Measurements from ENCODE around the gene LRRN2. TPM values are rescaled to one million over a fixed set of nuclear protein-coding genes. Genes with fewer than 3 reads are reported as not detected.

The LRRN2 gene
- total RNA-seq, 1 experiment from 2014 or later = not detected

- H3K4me3 ChIP-seq (ENCODE audit: low read depth, low read length) = no peak overlapping the region
- no peaks in the 10 kb centered on the region for H3K9me3 ChIP-seq
- DNase-seq = no peak
- peaks cover 15% of the 10 kb centered on the region for H3K4me1 Mint-ChIP-seq (ENCODE audit: low read depth, unreplicated experiment)
- no peak overlapping the region for H3K27ac Mint-ChIP-seq (ENCODE audit: unreplicated experiment)
- H3K27me3 ChIP-seq (replicated peaks; ENCODE audit: control insufficient read depth, insufficient read depth, low read length) = no peaks in the 10 kb centered on the region
- H3K4me3 Mint-ChIP-seq (ENCODE audit: unreplicated experiment) = no peak overlapping the region
- intact Hi-C loops (cut with micrococcal nuclease; ENCODE audit: unreplicated experiment) = no loop called here
- no peaks in the 10 kb centered on the region for H3K9me3 Mint-ChIP-seq (ENCODE audit: unreplicated experiment)
- CTCF ChIA-PET = no interaction called here
- POLR2A ChIA-PET = interaction anchor here (0.6 kb wide), 1 partner anchor 638 kb away, joined by 10 read pairs; no protein-coding TSS in a partner anchor
- no peaks in the 10 kb centered on the region for H3K36me3 Mint-ChIP-seq (ENCODE audit: insufficient read depth, unreplicated experiment)
- peaks cover 14% of the 10 kb centered on the region for H3K4me1 ChIP-seq
- TF ChIP-seq, protein P1, sequence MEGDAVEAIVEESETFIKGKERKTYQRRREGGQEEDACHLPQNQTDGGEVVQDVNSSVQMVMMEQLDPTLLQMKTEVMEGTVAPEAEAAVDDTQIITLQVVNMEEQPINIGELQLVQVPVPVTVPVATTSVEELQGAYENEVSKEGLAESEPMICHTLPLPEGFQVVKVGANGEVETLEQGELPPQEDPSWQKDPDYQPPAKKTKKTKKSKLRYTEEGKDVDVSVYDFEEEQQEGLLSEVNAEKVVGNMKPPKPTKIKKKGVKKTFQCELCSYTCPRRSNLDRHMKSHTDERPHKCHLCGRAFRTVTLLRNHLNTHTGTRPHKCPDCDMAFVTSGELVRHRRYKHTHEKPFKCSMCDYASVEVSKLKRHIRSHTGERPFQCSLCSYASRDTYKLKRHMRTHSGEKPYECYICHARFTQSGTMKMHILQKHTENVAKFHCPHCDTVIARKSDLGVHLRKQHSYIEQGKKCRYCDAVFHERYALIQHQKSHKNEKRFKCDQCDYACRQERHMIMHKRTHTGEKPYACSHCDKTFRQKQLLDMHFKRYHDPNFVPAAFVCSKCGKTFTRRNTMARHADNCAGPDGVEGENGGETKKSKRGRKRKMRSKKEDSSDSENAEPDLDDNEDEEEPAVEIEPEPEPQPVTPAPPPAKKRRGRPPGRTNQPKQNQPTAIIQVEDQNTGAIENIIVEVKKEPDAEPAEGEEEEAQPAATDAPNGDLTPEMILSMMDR (IDR thresholded peaks at IDR 0.05; ENCODE audit: insufficient read depth in 1 of 2, low read depth in 1 of 2, low read length in 1 of 2, severe bottlenecking in 1 of 2, unreplicated experiment in 1 of 2) = no peak
- no peaks in the 10 kb centered on the region for H3K36me3 ChIP-seq (ENCODE audit: control insufficient read depth, insufficient read depth, low read length)
- BruUV-seq (replicated peaks) = no TSS peak
- H3K27me3 Mint-ChIP-seq (ENCODE audit: insufficient read depth, unreplicated experiment) = no peaks in the 10 kb centered on the region
These were observed 96.7 kb downstream of the LRRN2 start for GRCh38 chr1:204588826-204589225.

GRCh38 chr1:204587621-204588020 is 97.9 kb downstream of the LRRN2 start:
- Histone ChIP-seq H3K9me3 (no peaks in the 10 kb centered on the region), H3K36me3 (ENCODE audit: control insufficient read depth, insufficient read depth, low read length) (no peaks in the 10 kb centered on the region), H3K4me1 (peaks cover 14% of the 10 kb centered on the region), H3K4me3 (ENCODE audit: low read depth, low read length) (no peak overlapping the region), H3K27me3 (replicated peaks; ENCODE audit: control insufficient read depth, insufficient read depth, low read length) (no peaks in the 10 kb centered on the region)
- Mint-ChIP-seq H3K36me3 (ENCODE audit: insufficient read depth, unreplicated experiment) (no peaks in the 10 kb centered on the region), H3K4me1 (ENCODE audit: low read depth, unreplicated experiment) (peaks cover 15% of the 10 kb centered on the region), H3K27ac (ENCODE audit: unreplicated experiment) (no peak overlapping the region), H3K9me3 (ENCODE audit: unreplicated experiment) (no peaks in the 10 kb centered on the region), H3K4me3 (ENCODE audit: unreplicated experiment) (no peak overlapping the region), H3K27me3 (ENCODE audit: insufficient read depth, unreplicated experiment) (no peaks in the 10 kb centered on the region)
- intact Hi-C loops (cut with micrococcal nuclease; ENCODE audit: unreplicated experiment) = no loop called here
- DNase-seq = no peak
- BruUV-seq (replicated peaks) = no TSS peak
- ChIA-PET POLR2A (no interaction called here), CTCF (no interaction called here)
- TF ChIP-seq, protein P1 (IDR thresholded peaks at IDR 0.05; ENCODE audit: insufficient read depth in 1 of 2, low read depth in 1 of 2, low read length in 1 of 2, severe bottlenecking in 1 of 2, unreplicated experiment in 1 of 2) = no peak

- H3K27ac Mint-ChIP-seq (ENCODE audit: unreplicated experiment) = no peak overlapping the region
- no TSS peak for BruUV-seq (replicated peaks)
These were observed 100.7 kb downstream of the LRRN2 start for GRCh38 chr1:204584699-204585372.

More at GRCh38 chr1:204584699-204585372, 100.7 kb downstream of the LRRN2 start:
- H3K4me3 Mint-ChIP-seq (ENCODE audit: unreplicated experiment) = no peak overlapping the region
- H3K4me3 ChIP-seq (ENCODE audit: low read depth, low read length) = no peak overlapping the region
- TF ChIP-seq, protein P1 (IDR thresholded peaks at IDR 0.05; ENCODE audit: insufficient read depth in 1 of 2, low read depth in 1 of 2, low read length in 1 of 2, severe bottlenecking in 1 of 2, unreplicated experiment in 1 of 2) = no peak
- no peak for DNase-seq
- H3K4me1 ChIP-seq = peaks cover 7% of the 10 kb centered on the region
- no peaks in the 10 kb centered on the region for H3K27me3 Mint-ChIP-seq (ENCODE audit: insufficient read depth, unreplicated experiment)
- no peaks in the 10 kb centered on the region for H3K27me3 ChIP-seq (replicated peaks; ENCODE audit: control insufficient read depth, insufficient read depth, low read length)
- no peaks in the 10 kb centered on the region for H3K36me3 Mint-ChIP-seq (ENCODE audit: insufficient read depth, unreplicated experiment)
- H3K9me3 Mint-ChIP-seq (ENCODE audit: unreplicated experiment) = no peaks in the 10 kb centered on the region
- intact Hi-C loops (cut with micrococcal nuclease; ENCODE audit: unreplicated experiment) = no loop called here
- H3K9me3 ChIP-seq = no peaks in the 10 kb centered on the region
- peaks cover 7% of the 10 kb centered on the region for H3K4me1 Mint-ChIP-seq (ENCODE audit: low read depth, unreplicated experiment)
- ChIA-PET CTCF (no interaction called here), POLR2A (no interaction called here)
- H3K36me3 ChIP-seq (ENCODE audit: control insufficient read depth, insufficient read depth, low read length) = no peaks in the 10 kb centered on the region

All from Caco-2 (cell line).